ENCODE data around the gene KRT7.
"Not testable (repeated sequence)": the region's sequence is repeated elsewhere in the genome, so short reads cannot be mapped to it uniquely, and the experiment has no call there.

The KRT7 gene

GRCh38 chr12:52243856-52244614 is 11.0 kb downstream of the KRT7 start:
- DNase-seq (ENCODE audit: low read depth in 2 of 2) = peak; percentile 55 to 67

GRCh38 chr12:52244615-52244994 is 11.6 kb downstream of the KRT7 start:
- no peak for DNase-seq (ENCODE audit: low read depth in 2 of 2)

GRCh38 chr12:52245259-52245961 is 12.4 kb downstream of the KRT7 start:
- DNase-seq (ENCODE audit: low read depth in 2 of 2) = no peak

GRCh38 chr12:52245962-52246569 is 13.0 kb downstream of the KRT7 start:
- DNase-seq (ENCODE audit: low read depth in 2 of 2) = no peak

- no peak for DNase-seq (ENCODE audit: low read depth in 2 of 2)
Observed at GRCh38 chr12:52246720-52247621, 13.9 kb downstream of the KRT7 start.

- no peak for DNase-seq (ENCODE audit: low read depth in 2 of 2)
Observed at GRCh38 chr12:52247622-52248540, 14.8 kb downstream of the KRT7 start.

GRCh38 chr12:52248541-52249461 is 15.8 kb downstream of the KRT7 start:
- DNase-seq (ENCODE audit: low read depth in 2 of 2) = no peak

GRCh38 chr12:52249511-52250047 is 16.5 kb downstream of the KRT7 start:
- DNase-seq (ENCODE audit: low read depth in 2 of 2) = no peak

GRCh38 chr12:52250048-52250990 is 17.3 kb downstream of the KRT7 start:
- DNase-seq (ENCODE audit: low read depth in 2 of 2) = no peak

- no peak for DNase-seq (ENCODE audit: low read depth in 2 of 2)
Observed at GRCh38 chr12:52251367-52252051, 18.5 kb downstream of the KRT7 start.

GRCh38 chr12:52252175-52252615 is 19.2 kb downstream of the KRT7 start:
- not testable (repeated sequence) for DNase-seq (ENCODE audit: low read depth in 2 of 2)

GRCh38 chr12:52252728-52253343 is 19.8 kb downstream of the KRT7 start:
- no peak for DNase-seq (ENCODE audit: low read depth in 2 of 2)

- no peak for DNase-seq (ENCODE audit: low read depth in 2 of 2)
Observed at GRCh38 chr12:52253391-52254179, 20.5 kb downstream of the KRT7 start.

GRCh38 chr12:52254180-52254964 is 21.3 kb downstream of the KRT7 start:
- DNase-seq (ENCODE audit: low read depth in 2 of 2) = no peak

- DNase-seq (ENCODE audit: low read depth in 2 of 2) = no peak
Observed at GRCh38 chr12:52254965-52255751, 22.1 kb downstream of the KRT7 start.
